Endothelial cell (in vitro differentiated cells): ENCODE results near the gene TIMM44. TPM values are rescaled to one million over a fixed set of nuclear protein-coding genes. Genes with fewer than 3 reads are reported as not detected.

Experiments used
- DNase-seq: peaks from one replicate; pipeline ENCODE4 v3.0.0; 2021; ENCODE audit warnings: low spot score
- H3K27ac Mint-ChIP-seq: one replicate; pipeline ENCODE4 v1.8.0; 2021; ENCODE audit warnings: mixed read lengths, inconsistent platforms; ENCODE audit not compliant: unreplicated experiment
- H3K27me3 Mint-ChIP-seq: one replicate; pipeline ENCODE4 v1.8.0; 2021; ENCODE audit warnings: mild to moderate bottlenecking, moderate library complexity, mixed read lengths, inconsistent platforms; ENCODE audit not compliant: unreplicated experiment
- H3K36me3 Mint-ChIP-seq: one replicate; pipeline ENCODE4 v1.8.0; 2021; ENCODE audit warnings: mild to moderate bottlenecking, low read depth, mixed read lengths, inconsistent platforms; ENCODE audit not compliant: unreplicated experiment
- H3K4me1 Mint-ChIP-seq: one replicate; pipeline ENCODE4 v1.8.0; 2021; ENCODE audit warnings: mild to moderate bottlenecking, mixed read lengths, inconsistent platforms; ENCODE audit not compliant: unreplicated experiment
- H3K4me3 Mint-ChIP-seq: one replicate; pipeline ENCODE4 v1.8.0; 2021; ENCODE audit warnings: mild to moderate bottlenecking, mixed read lengths, inconsistent platforms; ENCODE audit not compliant: unreplicated experiment
- H3K9me3 Mint-ChIP-seq: one replicate; pipeline ENCODE4 v1.8.0; 2021; ENCODE audit warnings: mixed read lengths, inconsistent platforms; ENCODE audit not compliant: unreplicated experiment
- total RNA-seq: library from RNA; stranded (reverse); fragmentation: NEBNext Ultra II Directional; extraction: Animal tissue kit (Norgen Biotek cat#: 25700); gene quantifications from one replicate; pipeline ENCODE4 v1.2.1, GENCODE V29; 2021; ENCODE audit not compliant: unreplicated experiment
- TF ChIP-seq, protein P1 (sequence below): fragments of 200-600 bp; sonication (generic); IDR thresholded peaks from one replicate; pipeline ENCODE4 v1.5.0; 2021; ENCODE audit warnings: antibody characterized with exemption; ENCODE audit not compliant: unreplicated experiment

TIMM44 gene
- total RNA-seq, 1 donor from 2014 or later, result 46.5 TPM

DNA sequence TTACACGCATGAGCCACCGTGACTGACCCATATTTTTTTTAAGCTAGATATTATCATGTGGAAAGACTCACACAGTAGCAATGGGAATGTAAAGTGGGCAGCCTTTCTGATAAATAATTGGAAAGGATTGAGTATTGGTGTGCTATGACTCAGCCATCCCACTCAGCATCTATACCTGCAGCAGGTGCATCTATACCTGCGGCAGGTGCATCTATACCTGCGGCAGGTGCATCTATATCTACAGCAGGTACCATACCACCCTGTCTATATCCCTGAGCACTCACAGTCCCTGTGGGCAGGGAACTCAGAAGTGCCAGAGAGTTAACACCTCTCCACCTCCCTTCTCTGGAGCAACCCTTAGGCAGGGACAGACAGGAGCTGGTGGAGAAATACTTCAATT, 60.4 kb downstream of the TIMM44 start:
- no peak overlapping the region for H3K27ac Mint-ChIP-seq
- no peaks in the 10 kb centered on the region for H3K9me3 Mint-ChIP-seq

DNA sequence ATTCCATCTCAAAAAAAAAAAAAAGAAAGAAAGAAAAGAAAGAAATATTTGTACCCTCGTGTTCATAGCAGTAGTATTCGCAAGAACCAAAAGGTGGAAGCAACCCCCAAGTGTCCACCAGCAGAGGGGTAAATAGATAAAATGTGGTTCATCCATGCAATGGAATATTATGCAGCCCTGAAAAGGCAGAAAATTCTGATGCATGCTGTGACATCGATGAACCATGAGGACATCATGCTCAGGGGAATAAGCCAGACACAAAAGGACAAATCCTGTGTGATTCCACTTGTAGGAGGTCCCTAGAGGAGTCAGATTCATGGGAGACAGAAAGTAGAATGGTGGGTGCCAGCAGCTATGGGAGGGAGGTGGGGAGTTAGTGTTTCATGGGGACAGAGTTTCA, 61.6 kb downstream of the TIMM44 start:
- Mint-ChIP-seq H3K9me3 (no peaks in the 10 kb centered on the region), H3K27me3 (peaks cover 2% of the 10 kb centered on the region), H3K4me3 (no peak overlapping the region), H3K27ac (no peak overlapping the region), H3K36me3 (no peaks in the 10 kb centered on the region), H3K4me1 (peaks cover 2% of the 10 kb centered on the region)
- TF ChIP-seq, protein P1, sequence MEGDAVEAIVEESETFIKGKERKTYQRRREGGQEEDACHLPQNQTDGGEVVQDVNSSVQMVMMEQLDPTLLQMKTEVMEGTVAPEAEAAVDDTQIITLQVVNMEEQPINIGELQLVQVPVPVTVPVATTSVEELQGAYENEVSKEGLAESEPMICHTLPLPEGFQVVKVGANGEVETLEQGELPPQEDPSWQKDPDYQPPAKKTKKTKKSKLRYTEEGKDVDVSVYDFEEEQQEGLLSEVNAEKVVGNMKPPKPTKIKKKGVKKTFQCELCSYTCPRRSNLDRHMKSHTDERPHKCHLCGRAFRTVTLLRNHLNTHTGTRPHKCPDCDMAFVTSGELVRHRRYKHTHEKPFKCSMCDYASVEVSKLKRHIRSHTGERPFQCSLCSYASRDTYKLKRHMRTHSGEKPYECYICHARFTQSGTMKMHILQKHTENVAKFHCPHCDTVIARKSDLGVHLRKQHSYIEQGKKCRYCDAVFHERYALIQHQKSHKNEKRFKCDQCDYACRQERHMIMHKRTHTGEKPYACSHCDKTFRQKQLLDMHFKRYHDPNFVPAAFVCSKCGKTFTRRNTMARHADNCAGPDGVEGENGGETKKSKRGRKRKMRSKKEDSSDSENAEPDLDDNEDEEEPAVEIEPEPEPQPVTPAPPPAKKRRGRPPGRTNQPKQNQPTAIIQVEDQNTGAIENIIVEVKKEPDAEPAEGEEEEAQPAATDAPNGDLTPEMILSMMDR, result no peak
- no peak for DNase-seq

More for the DNA sequence above, 60.4 kb downstream of the TIMM44 start:
- Mint-ChIP-seq H3K27me3 (peaks cover 5% of the 10 kb centered on the region), H3K4me3 (no peak overlapping the region), H3K36me3 (no peaks in the 10 kb centered on the region), H3K4me1 (peaks cover 2% of the 10 kb centered on the region)
- no peak for DNase-seq
- TF ChIP-seq, protein P1, result no peak

DNA sequence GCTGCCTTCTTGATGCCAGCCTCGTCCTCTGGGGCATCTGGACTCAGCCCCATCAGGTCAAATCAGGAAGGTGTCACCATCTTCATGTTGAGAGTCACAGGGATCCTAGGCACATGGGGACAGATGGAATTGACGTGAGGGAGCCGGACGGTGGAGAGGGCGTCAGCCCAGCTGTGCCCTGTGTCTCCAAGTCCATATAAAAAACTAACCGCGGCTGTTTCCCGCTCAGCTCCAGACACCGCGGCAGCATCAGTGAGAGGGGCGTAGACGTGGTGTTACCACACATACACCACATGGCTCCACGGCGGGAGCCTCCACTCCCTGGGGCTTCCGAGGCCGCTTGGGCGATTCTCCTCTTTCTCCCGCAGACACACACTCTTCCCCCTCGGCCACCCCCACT, 63.6 kb downstream of the TIMM44 start:
- no peak for DNase-seq
- Mint-ChIP-seq H3K27me3 (peaks cover 7% of the 10 kb centered on the region), H3K36me3 (no peaks in the 10 kb centered on the region), H3K4me3 (no peak overlapping the region), H3K27ac (no peak overlapping the region), H3K4me1 (no peaks in the 10 kb centered on the region), H3K9me3 (no peaks in the 10 kb centered on the region)
- TF ChIP-seq, protein P1, result no peak

DNA sequence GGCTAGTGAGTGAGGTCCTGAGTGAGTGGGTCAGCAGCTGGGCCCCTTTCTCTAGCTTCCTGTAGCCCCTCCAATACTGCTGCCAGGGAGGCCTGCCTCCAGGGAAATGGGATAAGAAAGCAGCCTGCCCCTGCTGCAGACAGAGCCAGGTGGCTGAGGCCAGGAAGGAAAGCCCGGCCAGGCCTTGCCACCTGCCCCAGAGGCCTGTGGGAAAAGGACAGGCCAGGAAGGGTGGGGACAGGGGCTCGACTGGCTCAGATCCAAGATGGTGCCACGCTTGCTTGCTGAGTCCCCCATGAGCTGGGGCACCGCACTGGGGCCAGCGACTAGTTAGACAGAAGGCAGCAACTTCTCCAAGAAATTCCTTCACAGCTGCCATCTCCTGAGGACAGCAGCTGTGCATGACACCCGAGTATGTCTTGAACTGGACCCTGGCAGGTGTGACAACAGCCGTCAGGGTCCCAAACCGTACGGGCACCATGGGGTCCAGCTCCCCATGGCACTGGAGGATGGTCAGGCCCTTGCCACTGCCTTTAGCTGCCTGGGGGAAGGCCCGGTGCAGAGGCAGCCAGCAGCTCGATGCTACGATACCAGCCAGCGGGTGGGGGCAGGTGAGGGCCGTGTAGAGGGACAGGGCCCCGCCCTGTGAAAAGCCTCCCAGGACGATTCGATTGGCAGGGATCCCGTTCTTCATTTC, 64.2 kb downstream of the TIMM44 start:
- TF ChIP-seq, protein P1, result no peak
- Mint-ChIP-seq H3K9me3 (no peaks in the 10 kb centered on the region), H3K27me3 (peaks cover 7% of the 10 kb centered on the region), H3K4me1 (no peaks in the 10 kb centered on the region), H3K27ac (no peak overlapping the region), H3K36me3 (no peaks in the 10 kb centered on the region), H3K4me3 (no peak overlapping the region)
- DNase-seq, result no peak

DNA sequence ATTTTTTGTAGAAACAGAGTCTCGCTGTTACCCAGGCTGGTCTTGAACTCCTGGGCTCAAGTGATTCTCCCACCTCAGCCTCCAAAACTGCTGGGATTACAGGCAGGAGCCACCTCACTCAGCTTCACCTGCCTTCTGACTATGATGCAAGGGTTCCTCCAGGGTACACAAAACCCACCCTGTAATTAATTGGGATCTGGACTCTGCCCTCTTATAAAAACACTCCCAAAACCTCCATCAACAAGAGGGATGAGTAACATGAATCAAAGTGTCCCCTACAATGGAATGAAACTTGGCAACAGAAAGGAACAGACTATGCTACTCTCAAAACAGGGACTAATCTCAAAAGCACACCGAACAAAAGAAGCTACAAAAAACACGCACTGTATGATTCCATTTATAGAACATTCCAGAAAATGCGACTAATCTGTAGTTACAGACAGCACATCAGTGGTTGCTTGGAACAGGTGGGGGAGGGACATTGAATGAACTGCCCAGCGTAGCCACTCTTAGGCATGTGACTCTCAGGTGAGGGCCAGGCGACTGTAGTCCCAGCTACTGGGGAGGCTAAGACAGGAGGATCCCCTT, 66.1 kb downstream of the TIMM44 start:
- DNase-seq, result no peak
- Mint-ChIP-seq H3K27ac (no peak overlapping the region), H3K36me3 (no peaks in the 10 kb centered on the region), H3K27me3 (peaks cover 7% of the 10 kb centered on the region), H3K4me1 (no peaks in the 10 kb centered on the region), H3K9me3 (no peaks in the 10 kb centered on the region), H3K4me3 (no peak overlapping the region)
- TF ChIP-seq, protein P1, result no peak
